CD14-positive monocyte (primary cell): ENCODE results near the gene TRPC4AP. TPM values are rescaled to one million over a fixed set of nuclear protein-coding genes. Genes with fewer than 3 reads are reported as not detected.

Experiments used
- DNase-seq, 3 donors: peaks; one replicate each; pipeline ENCODE4 v3.0.0-alpha.2; 2011 to 2022
- H2AFZ ChIP-seq: 2 replicates; pipeline ENCODE4 v1.6.0; 2012; ENCODE audit warnings: mild to moderate bottlenecking, low read depth, low read length, inconsistent platforms; ENCODE audit not compliant: insufficient read depth, poor library complexity, severe bottlenecking
- H3K27ac ChIP-seq, 2 donors: 1 replicate in 1 of 2; 2 replicates in 1 of 2; pipeline ENCODE4 v1.5.1; 2012 to 2013; ENCODE audit warnings: low read length in 2 of 2, control low read depth in 1 of 2, inconsistent platforms in 1 of 2, low read depth in 1 of 2, mild to moderate bottlenecking in 1 of 2
- H3K27me3 ChIP-seq, 2 donors: one replicate each; pipeline versions ENCODE4 v1.6.0 to v1.6.1; 2011 to 2013; ENCODE audit warnings: low read length in 2 of 2; ENCODE audit not compliant: control insufficient read depth in 2 of 2, insufficient read depth in 2 of 2
- H3K36me3 ChIP-seq, 2 donors: replicated peaks in 1 of 2; 1 replicate in 1 of 2; 2 replicates in 1 of 2; pipeline versions ENCODE4 v1.5.1 to v1.6.1; 2012 to 2013; ENCODE audit warnings: low read length in 2 of 2, control low read depth in 1 of 2, inconsistent platforms in 1 of 2, mild to moderate bottlenecking in 1 of 2; ENCODE audit not compliant: insufficient read depth in 2 of 2, control insufficient read depth in 1 of 2
- H3K4me1 ChIP-seq, 2 donors: 1 replicate in 1 of 2; 2 replicates in 1 of 2; pipeline versions ENCODE4 v1.5.1 to v1.6.1; 2012 to 2013; ENCODE audit warnings: low read length in 2 of 2, control low read depth in 1 of 2, inconsistent platforms in 1 of 2, mild to moderate bottlenecking in 1 of 2, moderate library complexity in 1 of 2; ENCODE audit not compliant: insufficient read depth in 2 of 2, control insufficient read depth in 1 of 2
- H3K4me2 ChIP-seq: replicated peaks from 2 replicates; pipeline ENCODE3; 2012; ENCODE audit warnings: low read length, moderate library complexity, mild to moderate bottlenecking; ENCODE audit not compliant: poor library complexity, severe bottlenecking; ENCODE audit errors: extremely low read depth
- H3K4me3 ChIP-seq, 3 experiments: fragments of 200-600 bp in 1 of 3; sonication (generic) in 1 of 3; replicated peaks in 1 of 3; 1 replicate in 2 of 3; 2 replicates in 1 of 3; pipeline ENCODE4 v1.5.1; 2011 to 2013; ENCODE audit warnings: low read length in 3 of 3, mild to moderate bottlenecking in 3 of 3, control low read depth in 2 of 3, low read depth in 2 of 3, inconsistent platforms in 1 of 3, moderate library complexity in 1 of 3
- H3K79me2 ChIP-seq: 2 replicates; pipeline ENCODE4 v1.6.0; 2012; ENCODE audit warnings: mild to moderate bottlenecking, control low read depth, inconsistent platforms, low read length, moderate library complexity; ENCODE audit not compliant: insufficient read depth
- H3K9ac ChIP-seq: 2 replicates; pipeline ENCODE4 v1.6.0; 2017; ENCODE audit warnings: low read length, mild to moderate bottlenecking; ENCODE audit not compliant: insufficient read depth, poor library complexity, severe bottlenecking
- H3K9me3 ChIP-seq, 2 donors: replicated peaks in 1 of 2; 1 replicate in 1 of 2; 2 replicates in 1 of 2; pipeline versions ENCODE4 v1.5.1 to v1.6.1; 2012 to 2013; ENCODE audit warnings: low read length in 2 of 2, control low read depth in 1 of 2; ENCODE audit not compliant: control insufficient read depth in 1 of 2, insufficient read depth in 1 of 2
- H4K20me1 ChIP-seq: 2 replicates; pipeline ENCODE4 v1.6.0; 2012; ENCODE audit warnings: mild to moderate bottlenecking, low read length, control low read depth, moderate library complexity; ENCODE audit not compliant: insufficient read depth
- H3K27ac Mint-ChIP-seq, 7 donors: one replicate each; pipeline ENCODE4 v1.8.0; 2020; ENCODE audit warnings: mild to moderate bottlenecking in 7 of 7, mixed read lengths in 7 of 7, moderate library complexity in 6 of 7, inconsistent platforms in 2 of 7
- H3K27me3 Mint-ChIP-seq, 3 donors: one replicate each; pipeline ENCODE4 v1.8.0; 2021 to 2022; ENCODE audit warnings: low read depth in 3 of 3, mild to moderate bottlenecking in 3 of 3, mixed read lengths in 3 of 3, moderate library complexity in 3 of 3, inconsistent platforms in 1 of 3
- H3K36me3 Mint-ChIP-seq, 2 donors: one replicate each; pipeline ENCODE4 v1.8.0; 2020; ENCODE audit warnings: mixed read lengths in 2 of 2, inconsistent platforms in 1 of 2, mild to moderate bottlenecking in 1 of 2
- H3K4me1 Mint-ChIP-seq: one replicate; pipeline ENCODE4 v1.8.0; 2020; ENCODE audit warnings: mild to moderate bottlenecking, mixed read lengths
- H3K4me3 Mint-ChIP-seq, 2 donors: one replicate each; pipeline ENCODE4 v1.8.0; 2020; ENCODE audit warnings: mild to moderate bottlenecking in 2 of 2, mixed read lengths in 2 of 2, moderate library complexity in 1 of 2
- H3K9me3 Mint-ChIP-seq, 7 donors: one replicate each; pipeline ENCODE4 v1.8.0; 2020 to 2022; ENCODE audit warnings: mixed read lengths in 7 of 7, mild to moderate bottlenecking in 6 of 7, moderate library complexity in 6 of 7, inconsistent platforms in 2 of 7
- CTCF ChIP-seq: fragments of 200-600 bp; IDR thresholded peaks from one replicate; pipeline ENCODE4 v1.8.0; 2022; ENCODE audit warnings: antibody characterized with exemption, mild to moderate bottlenecking
- WGBS: methylation state at CpG from one replicate; pipeline ENCODE4 v1.1.5; 2013; ENCODE audit warnings: missing lambda C conversion rate; ENCODE audit not compliant: insufficient coverage; 5-methylcytosine and 5-hydroxymethylcytosine counted together
- intact Hi-C, 2 donors: fragments of 100-400 bp; cut with micrococcal nuclease; formaldehyde crosslinking; loops; one replicate each; pipeline versions ENCODE4 v1.15.0 to v1.15.1; 2023
- polyA plus RNA-seq, 3 donors: library from polyadenylated mRNA; depleted of rRNA in 1 of 3; unstranded in 2 of 3; stranded (reverse) in 1 of 3; fragments of 300-500 nt in 2 of 3; fragments of >200 nt in 1 of 3; fragmentation: Illumina TruSeq in 2 of 3; gene quantifications; 1 replicate in 2 of 3; 2 replicates in 1 of 3; pipeline ENCODE4 v1.2.3, GENCODE V29; 2012 to 2021

Gene TRPC4AP
- polyA plus RNA-seq, 3 donors = 80.8 to 98.4 (median 88.6) TPM

DNA sequence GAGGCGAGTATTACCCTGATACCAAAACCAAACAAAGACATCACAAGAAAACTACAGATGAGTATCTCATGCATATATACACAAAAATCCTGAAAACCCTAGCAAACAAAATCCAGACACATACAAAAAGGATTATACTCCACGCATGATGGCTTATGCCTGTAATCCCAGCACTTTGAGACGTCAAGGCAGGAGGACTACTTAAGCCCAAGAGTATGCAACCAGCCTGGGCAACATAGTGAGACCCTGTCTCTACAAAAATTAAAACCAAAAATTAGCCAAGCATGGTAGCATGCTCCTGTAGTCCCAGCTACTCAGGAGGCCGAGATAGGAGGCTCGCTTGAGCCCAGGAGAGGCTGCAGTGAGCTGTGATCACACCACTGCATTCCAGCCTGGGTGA lies 32.4 kb downstream of the TRPC4AP start:
- WGBS = 100% methylated on average over 3 of the region's 5 CpGs
- H3K9me3 Mint-ChIP-seq = peaks cover 0 to 2% (median 0%) of the 10 kb centered on the region in 7 donors
- H3K4me1 Mint-ChIP-seq = peaks cover 14% of the 10 kb centered on the region
- TF ChIP-seq CTCF = no peak
- H3K36me3 ChIP-seq = peaks cover 20 to 78% of the 10 kb centered on the region in 2 donors
- H3K27me3 ChIP-seq = no peaks in the 10 kb centered on the region
- H4K20me1 ChIP-seq = peaks cover 95% of the 10 kb centered on the region
- no peak overlapping the region for H3K4me3 ChIP-seq
- H3K27me3 Mint-ChIP-seq = no peaks in the 10 kb centered on the region
- peaks cover 11 to 13% of the 10 kb centered on the region in 2 donors for H3K4me1 ChIP-seq
- H3K4me3 Mint-ChIP-seq = no peak overlapping the region
- H3K36me3 Mint-ChIP-seq = peaks cover 24 to 64% of the 10 kb centered on the region in 2 donors
- H2AFZ ChIP-seq = no peak overlapping the region
- intact Hi-C loops = no loop called here
- H3K9ac ChIP-seq = no peak overlapping the region
- no peak for DNase-seq
- H3K27ac ChIP-seq = no peak overlapping the region
- peaks cover 86% of the 10 kb centered on the region for H3K79me2 ChIP-seq
- H3K4me2 ChIP-seq = no peak overlapping the region
- H3K9me3 ChIP-seq = no peaks in the 10 kb centered on the region
- no peak overlapping the region for H3K27ac Mint-ChIP-seq

- Histone ChIP-seq H4K20me1 (peaks cover 95% of the 10 kb centered on the region), H3K36me3 (peaks cover 20 to 78% of the 10 kb centered on the region in 2 donors), H3K4me3 (no peak overlapping the region), H2AFZ (no peak overlapping the region), H3K9ac (no peak overlapping the region), H3K79me2 (peaks cover 84% of the 10 kb centered on the region), H3K9me3 (no peaks in the 10 kb centered on the region), H3K27me3 (no peaks in the 10 kb centered on the region), H3K27ac (no peak overlapping the region), H3K4me1 (peaks cover 17 to 18% of the 10 kb centered on the region in 2 donors), H3K4me2 (no peak overlapping the region)
- TF ChIP-seq CTCF = no peak
- Mint-ChIP-seq H3K4me3 (no peak overlapping the region), H3K4me1 (peaks cover 20% of the 10 kb centered on the region), H3K27ac (peak overlapping the region in 1 of 7 donors; percentile 26), H3K27me3 (no peaks in the 10 kb centered on the region), H3K36me3 (peaks cover 27 to 66% of the 10 kb centered on the region in 2 donors), H3K9me3 (peaks cover 0 to 2% (median 0%) of the 10 kb centered on the region in 7 donors)
- intact Hi-C loops = no loop called here
- 82% methylated on average over 10 of the region's 14 CpGs for WGBS
- DNase-seq = no peak
These were observed 33.0 kb downstream of the TRPC4AP start for GRCh38 chr20:35059612-35060011.
